Fibroblast of skin of right quadriceps (primary cell): ENCODE data around the gene ARMH1.
"Not testable (repeated sequence)": the region's sequence is repeated elsewhere in the genome, so short reads cannot be mapped to it uniquely, and the experiment has no call there.

ENCODE experiments used
- DNase-seq: peaks from one replicate; pipeline ENCODE4 v3.0.0-alpha.2; 2013

ARMH1 gene

GRCh38 chr1:44724955-44725698 is 50.6 kb downstream of the ARMH1 start:
- DNase-seq: no peak

GRCh38 chr1:44730741-44731512 is 56.4 kb downstream of the ARMH1 start, which contains the start of gene RNU5D-1:
TSS of gene RNU5D-1 (minus strand) at chr1:44731170.
- DNase-seq: peak; percentile 99

- DNase-seq: peak; percentile 75
Measured at GRCh38 chr1:44733365-44733764, 58.9 kb downstream of the ARMH1 start.

- no peak for DNase-seq
Measured at GRCh38 chr1:44733784-44734183, 59.3 kb downstream of the ARMH1 start.

GRCh38 chr1:44735992-44736391 is 61.5 kb downstream of the ARMH1 start:
- no peak for DNase-seq

- DNase-seq: not testable (repeated sequence)
Measured at GRCh38 chr1:44738953-44739306, 64.4 kb downstream of the ARMH1 start.

GRCh38 chr1:44739307-44740178 is 65.0 kb downstream of the ARMH1 start, which contains the start of gene KIF2C:
TSS of gene KIF2C (plus strand) at chr1:44739837. CDS start at chr1:44739933, 96 bp downstream.
- peak; percentile 97 for DNase-seq

GRCh38 chr1:44740179-44740617 is 65.7 kb downstream of the ARMH1 start:
- DNase-seq: no peak

GRCh38 chr1:44743211-44743610 is 68.7 kb downstream of the ARMH1 start:
- no peak for DNase-seq

GRCh38 chr1:44747878-44748277 is 73.4 kb downstream of the ARMH1 start:
- no peak for DNase-seq

GRCh38 chr1:44757420-44757819 is 82.9 kb downstream of the ARMH1 start:
- no peak for DNase-seq

GRCh38 chr1:44759077-44759476 is 84.6 kb downstream of the ARMH1 start:
- DNase-seq: no peak

GRCh38 chr1:44760876-44761275 is 86.4 kb downstream of the ARMH1 start:
- DNase-seq: no peak

GRCh38 chr1:44766421-44766820 is 91.9 kb downstream of the ARMH1 start:
- not testable (repeated sequence) for DNase-seq
